Epidermal melanocyte (primary cell): ENCODE results near the gene FMN1.
A peak's percentile ranks its signal among the peaks of the same experiment; 100 is the strongest.
"Not testable (repeated sequence)": the region's sequence is repeated elsewhere in the genome, so short reads cannot be mapped to it uniquely, and the experiment has no call there.

Experiments used
- DNase-seq: peaks from one replicate; pipeline ENCODE4 v3.0.0; 2011; ENCODE audit warnings: low spot score; ENCODE audit not compliant: insufficient read length

The FMN1 gene

GRCh38 chr15:32979710-32980109, 214.8 kb downstream of the FMN1 start:
- no peak for DNase-seq

- no peak for DNase-seq
Measured at GRCh38 chr15:32977506-32977905, 217.0 kb downstream of the FMN1 start.

GRCh38 chr15:32974691-32975090, 219.8 kb downstream of the FMN1 start:
- DNase-seq: no peak

GRCh38 chr15:32972686-32973085, 221.8 kb downstream of the FMN1 start:
- DNase-seq: no peak

GRCh38 chr15:32970847-32971246, 223.7 kb downstream of the FMN1 start:
- DNase-seq: no peak

- DNase-seq: no peak
Measured at GRCh38 chr15:32967521-32967920, 227.0 kb downstream of the FMN1 start.

GRCh38 chr15:32966512-32966911, 228.0 kb downstream of the FMN1 start:
- no peak for DNase-seq

- no peak for DNase-seq
Measured at GRCh38 chr15:32965897-32966296, 228.6 kb downstream of the FMN1 start.

- DNase-seq: no peak
Measured at GRCh38 chr15:32959077-32959476, 235.4 kb downstream of the FMN1 start.

GRCh38 chr15:32957219-32957618, 237.3 kb downstream of the FMN1 start:
- DNase-seq: no peak

GRCh38 chr15:32956711-32957110, 237.8 kb downstream of the FMN1 start:
- DNase-seq: no peak

- peak; percentile 21 for DNase-seq
Measured at GRCh38 chr15:32956006-32956405, 238.5 kb downstream of the FMN1 start.

GRCh38 chr15:32953533-32953910, 241.0 kb downstream of the FMN1 start:
- no peak for DNase-seq

- DNase-seq: no peak
Measured at GRCh38 chr15:32952901-32953532, 241.5 kb downstream of the FMN1 start.

- no peak for DNase-seq
Measured at GRCh38 chr15:32951736-32952464, 242.6 kb downstream of the FMN1 start.

GRCh38 chr15:32950051-32950450, 244.5 kb downstream of the FMN1 start:
- DNase-seq: not testable (repeated sequence)

- DNase-seq: no peak
Measured at GRCh38 chr15:32946210-32946609, 248.3 kb downstream of the FMN1 start.

GRCh38 chr15:32944431-32944830, 250.1 kb downstream of the FMN1 start:
- no peak for DNase-seq

GRCh38 chr15:32943711-32944110, 250.8 kb downstream of the FMN1 start:
- no peak for DNase-seq

- DNase-seq: no peak
Measured at GRCh38 chr15:32942401-32942841, 252.1 kb downstream of the FMN1 start.

GRCh38 chr15:32941823-32942222, 252.7 kb downstream of the FMN1 start:
- no peak for DNase-seq

- no peak for DNase-seq
Measured at GRCh38 chr15:32936976-32937375, 257.5 kb downstream of the FMN1 start.

GRCh38 chr15:32936283-32936918, 258.1 kb downstream of the FMN1 start:
- DNase-seq: no peak
